Mucosa of gallbladder (tissue), 1 donor: Measurements from ENCODE around the gene CRPPA. TPM values are rescaled to one million over a fixed set of nuclear protein-coding genes. Genes with fewer than 3 reads are reported as not detected.

ENCODE experiments used
- DNase-seq: peaks from one replicate; pipeline ENCODE4 v3.0.0-alpha.2; 2020; ENCODE audit warnings: low spot score
- total RNA-seq: library from RNA; stranded (reverse); gene quantifications from one replicate; pipeline ENCODE4 v1.2.1, GENCODE V29; 2021
- donor health status: DM: no; HTN: no; CAD: no.

Gene CRPPA
- total RNA-seq, 1 donor from 2014 or later, result 3.3 TPM

DNA sequence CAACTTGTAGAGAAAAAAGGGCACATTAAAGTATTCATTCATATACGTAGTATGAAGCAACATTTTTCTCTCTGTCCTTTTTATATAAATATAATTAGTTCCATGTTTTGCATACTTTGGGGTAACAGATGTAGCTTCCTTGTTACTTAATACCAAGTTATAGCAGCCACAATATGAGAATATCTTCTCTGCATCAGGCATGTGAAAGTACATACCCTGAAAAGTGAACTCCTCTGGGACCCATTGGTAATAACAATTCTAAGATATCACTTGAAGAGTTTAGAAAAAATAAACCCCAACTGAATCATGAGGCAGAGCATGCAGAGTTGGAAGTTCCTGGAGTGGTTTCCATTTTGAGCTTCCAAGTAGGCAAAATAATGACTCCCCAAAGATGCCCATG is 2.4 kb upstream of the CRPPA start:
- DNase-seq, result no peak

DNA sequence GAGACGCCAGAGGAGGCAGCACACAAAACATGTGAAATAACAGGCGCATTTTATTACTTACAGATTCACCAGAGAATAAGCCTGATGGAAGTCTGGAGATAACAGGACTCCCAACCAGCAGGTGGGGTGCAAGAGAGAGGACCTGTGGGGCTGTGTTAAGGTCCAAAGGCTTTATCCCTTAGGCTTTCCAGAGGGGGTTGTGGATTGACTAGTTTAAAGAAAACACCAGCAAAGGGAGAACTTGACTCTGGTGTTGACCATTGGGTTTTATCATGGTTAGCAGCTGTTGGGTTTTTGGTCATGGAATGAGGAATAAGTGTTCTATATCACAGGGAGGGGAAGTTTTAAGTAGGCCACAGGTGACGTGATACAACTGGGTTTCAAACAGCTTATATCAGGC is 1.6 kb upstream of the CRPPA start:
- no peak for DNase-seq

DNA sequence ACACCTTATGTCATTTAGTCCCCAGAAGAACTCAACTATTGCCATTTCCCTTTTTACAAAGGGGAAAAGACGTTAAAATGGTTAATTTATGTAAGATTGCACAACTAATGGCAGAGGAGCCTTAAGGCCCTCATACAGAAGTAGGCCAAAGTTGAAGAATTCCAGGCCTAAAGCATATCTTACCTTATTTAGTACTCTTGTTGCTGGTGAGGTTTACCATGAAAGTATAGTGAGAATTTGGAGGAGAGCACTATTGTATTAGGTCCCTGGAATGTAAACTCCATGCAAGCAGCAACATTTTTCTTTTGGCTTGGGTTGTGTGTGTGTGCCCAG is 731 bp upstream of the CRPPA start:
- no peak for DNase-seq

DNA sequence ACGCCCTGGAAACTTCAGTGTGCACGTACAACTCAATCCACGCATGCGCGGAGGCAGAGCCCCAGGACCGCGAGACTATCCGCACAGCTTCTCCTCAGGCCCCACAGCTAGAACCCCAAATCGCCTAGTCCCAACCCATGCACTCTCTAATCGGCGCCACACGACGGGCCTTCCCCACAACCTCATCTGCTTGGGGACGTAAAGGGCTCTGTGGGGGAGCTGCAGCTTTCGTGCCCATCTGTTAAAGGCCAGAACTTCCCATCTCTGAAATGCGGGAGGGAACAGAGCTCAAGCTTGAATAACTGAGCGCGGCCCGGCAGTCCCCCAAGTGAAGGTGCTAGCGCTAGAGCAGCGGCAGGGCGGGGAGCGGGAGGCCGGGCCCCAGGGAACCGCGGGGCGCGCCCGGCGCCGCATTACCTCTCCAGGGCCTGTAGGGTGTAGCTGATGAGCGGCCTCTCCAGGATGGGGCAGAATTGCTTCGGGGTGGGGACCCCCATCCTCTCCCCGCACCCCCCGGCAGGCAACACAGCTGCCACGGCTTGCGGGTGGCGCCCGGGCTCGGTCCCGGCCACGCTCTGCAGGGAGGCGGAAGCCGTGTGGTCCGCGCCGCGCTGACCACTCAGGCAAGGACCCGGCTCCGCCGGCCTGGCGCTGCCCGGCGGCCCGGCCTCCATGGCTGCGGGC is 547 bp downstream of the CRPPA start:
- peak; percentile 89 for DNase-seq

DNA sequence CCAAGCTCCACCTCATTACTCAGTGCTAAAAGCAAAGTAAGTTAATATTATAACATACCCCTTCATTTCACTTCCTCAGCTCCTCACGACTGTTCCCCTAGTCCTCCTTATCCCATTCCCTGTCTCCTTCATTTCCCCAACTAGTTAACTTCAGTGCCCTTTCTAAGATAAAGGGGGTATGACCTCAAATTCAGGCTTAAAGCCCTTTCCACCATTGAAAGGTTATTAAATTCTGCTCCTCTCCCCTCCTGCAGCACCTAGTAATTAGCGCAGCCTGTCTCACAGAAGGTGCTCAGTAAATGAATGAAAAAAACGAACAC is 1.0 kb downstream of the CRPPA start:
- no peak for DNase-seq

DNA sequence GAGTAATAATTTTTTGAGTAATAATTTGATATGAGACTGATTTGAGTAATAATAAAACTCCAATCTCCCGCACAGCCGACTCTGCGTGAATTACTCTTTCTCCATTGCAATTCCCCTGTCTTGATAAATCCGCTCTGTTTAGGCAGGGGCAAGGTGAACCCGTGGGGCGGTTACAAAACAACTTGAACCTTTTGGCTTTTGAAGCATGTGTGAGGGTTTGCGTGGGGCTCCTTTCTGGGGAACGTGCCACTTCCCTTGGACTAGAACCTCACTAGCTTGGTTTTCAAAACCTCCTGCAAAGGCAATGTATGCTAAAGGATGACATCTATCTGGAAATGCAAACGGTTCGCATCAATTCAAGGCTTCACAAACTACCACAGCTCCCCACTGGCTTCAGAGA is 1.5 kb downstream of the CRPPA start:
- DNase-seq, result no peak

DNA sequence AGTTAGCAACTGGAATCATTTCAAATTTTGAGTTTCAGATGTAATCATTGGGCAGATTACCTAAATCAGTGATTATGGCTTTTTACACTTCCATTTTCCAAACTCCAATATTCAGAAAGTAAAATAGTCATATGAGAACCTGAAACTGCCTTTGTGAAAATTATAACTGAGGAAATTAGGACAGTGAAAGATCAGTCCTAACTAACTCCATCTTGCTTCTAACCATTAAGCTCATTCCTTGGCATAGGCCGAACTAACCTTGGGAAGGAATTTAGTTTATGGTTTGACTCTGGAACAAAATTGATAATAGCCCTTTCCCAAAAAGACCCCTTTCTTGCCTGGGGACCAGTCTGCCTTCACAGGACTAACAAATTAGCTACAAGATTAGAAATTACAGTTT is 2.2 kb downstream of the CRPPA start:
- DNase-seq, result no peak

DNA sequence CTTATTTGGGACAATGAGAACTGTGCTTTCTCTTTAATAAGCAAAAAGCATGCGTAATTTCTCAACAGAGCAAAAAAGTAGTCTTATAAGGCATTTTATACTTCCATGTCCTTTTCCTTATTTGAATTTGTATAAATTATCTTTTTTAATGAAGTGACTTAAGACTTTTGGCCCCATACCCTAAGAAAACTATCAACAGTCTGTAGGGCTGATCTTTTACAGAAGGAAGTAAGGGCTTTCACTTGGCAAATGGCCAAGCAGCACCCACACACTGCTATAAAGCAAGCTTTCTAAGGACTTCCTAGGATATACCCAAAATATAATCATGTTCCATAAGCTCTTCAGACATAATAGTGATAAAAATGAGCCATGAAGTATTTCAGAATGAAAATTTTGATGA is 3.4 kb downstream of the CRPPA start:
- DNase-seq, result no peak

DNA sequence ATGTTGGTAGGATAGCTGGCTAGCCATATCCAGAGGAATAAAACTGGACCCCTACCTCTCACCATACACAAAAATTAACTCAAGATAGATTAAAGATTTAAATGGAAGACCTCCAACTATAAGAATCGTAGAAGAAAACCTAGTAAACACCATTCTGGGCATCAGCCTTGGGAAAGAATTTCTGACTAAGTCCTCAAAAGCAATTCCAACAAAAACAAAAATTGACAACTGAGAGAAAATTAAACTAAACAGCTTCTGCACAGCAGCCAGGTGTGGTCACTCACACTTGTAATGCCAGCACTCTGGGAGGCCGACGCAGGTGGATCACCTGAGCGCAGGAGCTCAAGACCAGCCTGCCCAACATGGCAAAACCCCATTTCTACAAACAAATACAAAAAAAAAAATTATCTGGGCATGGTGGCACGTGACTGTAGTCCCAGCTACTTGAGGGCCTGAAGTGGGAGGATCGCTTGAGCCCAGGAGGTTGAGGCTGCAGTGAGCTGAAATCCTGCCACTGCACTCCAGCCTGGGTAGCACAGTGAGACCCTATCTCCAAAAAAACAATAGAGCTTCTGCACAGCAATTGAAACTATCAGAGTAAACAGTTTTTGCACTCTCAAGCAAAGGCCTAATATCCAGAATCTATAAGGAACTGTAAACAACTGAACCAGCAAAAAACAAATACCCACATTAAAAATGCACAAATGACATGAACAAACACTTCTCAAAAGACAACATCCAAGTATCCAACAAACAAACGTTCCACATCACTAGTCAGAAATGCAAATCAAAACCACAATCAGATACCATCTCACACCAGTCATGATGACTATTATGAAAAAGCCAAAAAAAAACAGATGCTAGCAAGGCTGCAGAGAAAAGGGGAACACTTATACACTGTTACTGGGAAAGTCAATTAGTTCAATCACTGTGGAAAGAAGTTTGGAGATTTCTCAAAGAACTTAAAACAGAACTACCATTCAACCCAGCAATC is 4.8 kb downstream of the CRPPA start:
- no peak for DNase-seq

DNA sequence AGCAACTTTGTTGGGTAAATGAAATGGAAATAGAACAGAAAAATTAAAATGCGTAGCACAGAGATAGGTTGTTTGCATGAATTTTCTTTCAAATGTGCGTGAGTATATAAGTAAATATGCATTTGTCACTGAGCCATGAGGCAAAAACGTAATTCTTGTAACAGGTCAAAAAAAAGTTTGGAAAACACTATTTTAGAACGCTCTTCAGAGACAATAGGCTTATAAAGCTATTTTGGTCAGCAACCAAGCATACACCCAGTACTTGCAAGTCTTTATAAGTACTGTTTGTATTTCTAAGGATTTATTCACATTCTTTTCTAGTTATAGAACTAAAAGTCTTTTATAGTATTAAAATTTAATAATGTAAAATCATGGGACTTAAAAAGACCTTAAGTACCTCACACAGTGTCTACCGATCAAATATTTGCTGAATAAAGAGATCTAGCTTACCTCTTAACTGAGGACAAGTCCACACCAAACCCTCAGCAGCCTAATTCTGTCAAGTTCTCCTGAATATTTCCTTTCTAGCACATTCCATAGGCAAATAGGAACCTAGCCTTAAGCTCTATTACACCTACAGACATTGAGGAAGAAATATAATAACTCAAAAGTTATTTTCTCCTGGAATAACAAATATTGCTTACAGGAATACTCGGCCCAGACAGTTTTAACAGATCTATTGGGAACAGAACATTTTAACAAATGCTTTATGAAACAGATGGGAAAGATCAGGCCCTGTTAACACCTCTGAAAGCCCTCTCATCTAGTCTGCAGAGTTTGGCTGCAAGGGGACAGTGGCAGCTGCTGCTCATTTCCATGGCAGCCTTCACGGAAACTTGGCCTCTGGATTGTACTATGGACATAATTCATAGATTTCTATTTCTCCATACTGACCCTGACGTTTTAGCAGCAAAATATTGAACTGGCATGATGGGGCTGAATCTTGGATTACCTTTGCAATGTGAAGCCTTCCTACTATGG is 8.8 kb downstream of the CRPPA start:
- DNase-seq, result no peak

DNA sequence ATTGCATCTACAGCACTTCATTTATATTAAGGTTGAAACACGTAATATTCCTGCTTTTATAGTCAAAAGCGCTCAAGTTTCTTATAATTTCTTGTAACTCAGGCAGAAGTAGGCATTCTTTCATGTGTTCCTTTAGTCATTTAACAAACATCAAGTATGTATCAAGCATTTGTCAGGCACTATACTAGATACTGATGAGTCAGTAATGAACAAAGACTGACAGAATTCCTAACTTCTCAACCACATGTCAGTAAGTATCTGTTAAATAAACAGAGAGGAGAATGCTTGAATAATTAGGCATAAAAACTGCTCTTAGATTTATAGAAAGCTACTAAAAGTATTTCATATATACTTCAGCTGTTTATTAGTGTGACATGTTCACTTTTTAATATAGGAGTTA is 9.9 kb downstream of the CRPPA start:
- DNase-seq, result no peak

DNA sequence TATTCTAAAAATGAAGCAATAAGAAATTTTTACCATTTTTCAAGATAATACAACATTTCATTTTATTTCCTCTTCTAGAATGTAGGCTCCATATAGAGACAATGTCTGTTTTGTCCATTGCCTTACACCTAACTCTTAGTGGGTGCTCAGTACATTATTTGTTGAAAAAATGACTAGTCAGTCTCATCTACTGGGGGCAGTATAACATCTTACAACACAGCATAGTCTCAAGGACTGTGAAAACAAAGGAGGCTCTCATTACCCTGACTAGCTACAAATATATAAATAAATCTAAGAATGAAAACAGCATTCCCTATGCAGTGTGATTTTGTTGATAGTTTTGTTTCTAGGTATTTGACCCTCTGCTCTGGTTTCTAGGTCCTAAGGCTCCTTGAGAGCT is 11.6 kb downstream of the CRPPA start:
- no peak for DNase-seq

DNA sequence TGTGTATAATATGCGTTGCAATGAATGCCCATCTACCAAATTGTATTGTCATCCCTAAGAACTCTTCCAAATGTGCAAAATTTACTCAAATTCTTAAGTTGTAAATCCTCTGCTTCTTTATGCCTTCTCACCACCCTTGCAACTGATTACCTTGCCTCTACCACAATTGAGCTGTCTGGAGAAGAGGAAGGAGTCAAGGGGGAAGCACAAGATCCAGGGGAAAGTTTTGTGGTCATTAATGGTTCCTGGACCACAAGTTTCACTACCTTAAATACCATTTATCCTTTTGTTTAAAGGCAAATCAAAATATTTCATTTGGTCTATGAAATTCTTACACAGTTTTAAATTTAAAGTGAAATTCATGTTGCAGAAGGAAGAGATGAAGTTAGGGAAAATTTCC is 16.7 kb downstream of the CRPPA start:
- DNase-seq, result no peak

DNA sequence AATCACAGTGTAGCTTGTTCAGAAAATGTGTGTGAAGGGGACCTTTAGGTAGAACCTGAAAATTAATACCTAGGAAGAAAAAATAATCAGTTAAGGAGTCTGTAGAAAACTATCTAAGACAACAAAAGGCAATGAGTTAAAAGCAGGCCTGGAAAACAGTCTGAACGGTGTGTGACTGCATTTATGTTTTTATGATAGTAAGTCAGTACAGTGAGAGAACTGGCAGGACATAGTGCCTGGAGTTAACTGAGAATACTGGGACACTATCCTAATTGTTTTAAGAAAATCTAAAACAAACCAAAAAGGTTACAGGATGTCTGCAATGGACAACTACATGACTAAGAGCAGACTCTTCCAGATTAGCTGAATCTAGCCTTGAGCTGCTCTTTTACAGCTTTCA is 17.9 kb downstream of the CRPPA start:
- no peak for DNase-seq

DNA sequence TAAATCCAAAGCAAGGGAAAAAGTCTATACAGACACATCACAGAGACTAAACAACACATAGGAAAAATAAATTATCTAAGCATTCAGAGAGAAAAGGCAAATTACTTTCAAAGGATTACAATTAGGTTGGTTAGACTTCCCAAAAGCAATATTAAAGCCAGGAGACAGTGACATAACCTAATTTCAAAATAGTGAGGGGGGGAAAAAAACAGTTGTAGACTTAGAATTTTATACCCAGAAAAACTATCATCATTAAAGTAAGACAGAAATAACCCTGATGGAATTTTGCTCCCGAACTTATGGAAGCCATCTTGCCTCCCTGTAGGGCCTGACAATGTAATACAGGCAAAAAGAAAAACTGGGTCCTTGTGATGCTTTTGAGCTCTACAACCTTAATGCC is 18.4 kb downstream of the CRPPA start:
- no peak for DNase-seq

DNA sequence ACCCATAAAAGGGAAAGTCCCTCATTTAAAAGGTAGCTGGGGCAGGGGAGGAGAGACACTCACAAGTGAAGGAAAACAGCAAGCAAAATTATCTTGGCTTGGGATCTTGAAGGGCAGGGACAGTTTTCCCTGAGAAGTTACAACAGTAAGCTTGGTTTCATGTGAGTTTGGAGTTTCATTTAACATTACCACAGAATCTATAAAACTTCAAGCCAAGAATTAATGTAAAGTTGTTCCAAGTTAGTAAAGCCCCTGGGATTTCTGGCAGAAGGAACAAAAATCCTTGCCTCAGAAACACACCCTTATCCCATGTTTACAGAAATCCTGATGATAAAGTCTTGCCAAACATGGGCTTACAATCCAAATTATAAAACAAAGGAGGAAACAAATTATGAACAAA is 19.2 kb downstream of the CRPPA start:
- DNase-seq, result no peak

DNA sequence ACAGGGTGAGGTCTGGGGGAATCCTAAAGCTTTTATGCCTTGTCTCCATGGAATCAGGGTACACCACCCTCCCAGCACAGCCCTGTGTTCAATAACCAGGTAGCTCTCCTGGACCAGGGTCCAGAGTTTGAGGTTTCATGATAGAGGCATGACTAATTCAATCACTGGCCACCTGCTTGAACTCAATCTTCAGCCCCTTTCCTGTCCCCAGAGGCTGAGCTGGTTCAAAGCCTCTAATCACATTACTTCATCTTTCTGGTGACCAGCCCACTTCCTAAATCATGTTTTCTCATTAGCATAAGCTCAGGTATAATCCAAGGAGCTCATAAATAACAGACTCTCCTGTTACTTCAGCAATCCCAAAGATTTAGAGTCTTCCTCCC is 20.5 kb downstream of the CRPPA start:
- no peak for DNase-seq

DNA sequence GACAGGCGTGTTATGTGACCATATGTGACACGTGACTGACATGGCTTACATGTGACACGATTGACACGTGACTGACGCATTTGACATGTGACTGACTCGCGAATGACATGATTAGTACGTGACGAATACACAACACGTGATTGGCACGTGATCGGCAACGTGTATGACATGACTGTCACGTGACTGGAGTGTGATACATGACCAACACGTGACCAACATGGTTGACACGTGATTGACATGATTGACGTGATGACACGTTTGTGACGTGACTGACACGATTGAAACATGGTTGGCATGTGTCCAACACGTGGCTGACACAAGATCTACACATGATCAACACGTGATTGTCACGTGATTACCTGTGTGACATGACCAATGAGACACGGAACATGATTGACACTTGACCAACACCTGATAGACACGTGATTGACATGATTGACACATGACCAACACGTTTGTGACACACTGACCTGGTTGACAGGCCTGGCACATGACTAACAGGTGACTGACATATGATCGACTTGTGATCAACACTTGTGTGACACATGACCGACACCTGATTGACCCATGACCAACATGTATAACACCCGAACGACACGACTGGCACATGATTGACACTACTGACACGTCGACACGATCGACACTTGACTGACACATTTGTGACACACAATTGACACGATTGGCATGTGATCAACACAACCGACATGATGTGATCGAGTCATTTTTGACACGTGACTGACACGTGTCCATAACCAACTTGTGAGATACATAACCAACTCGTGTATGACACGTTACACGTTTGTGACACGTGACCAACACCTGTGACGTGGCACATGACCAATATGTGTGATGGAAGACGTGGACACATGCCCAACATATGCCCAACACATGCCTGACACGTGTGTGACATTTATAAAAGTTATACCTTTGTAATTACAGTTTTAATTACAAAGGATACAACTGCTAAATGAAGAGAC is 21.1 kb downstream of the CRPPA start:
- DNase-seq, result no peak

DNA sequence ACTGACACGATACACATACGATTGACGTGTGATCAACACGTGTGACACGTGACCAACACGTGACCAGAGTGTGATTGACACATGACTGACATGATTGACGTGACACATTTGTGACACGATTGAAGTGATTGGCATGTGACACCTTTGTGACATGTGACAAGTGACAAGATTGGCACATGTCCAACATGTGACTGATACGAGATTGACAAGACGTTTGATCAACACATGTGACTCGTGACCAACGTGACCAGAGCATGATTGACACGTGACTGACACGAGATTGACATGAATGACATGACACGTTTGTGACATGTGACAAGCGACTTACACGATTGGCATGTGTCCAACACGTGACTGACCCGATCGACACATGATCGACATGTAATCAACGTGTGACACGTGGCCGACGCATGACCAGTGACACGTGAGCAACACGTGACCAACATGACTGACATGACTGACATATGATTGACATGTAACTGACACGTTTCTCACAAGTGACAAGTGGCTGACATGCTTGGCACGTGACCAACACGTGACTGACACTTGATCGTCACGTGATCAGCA is 22.0 kb downstream of the CRPPA start:
- no peak for DNase-seq

DNA sequence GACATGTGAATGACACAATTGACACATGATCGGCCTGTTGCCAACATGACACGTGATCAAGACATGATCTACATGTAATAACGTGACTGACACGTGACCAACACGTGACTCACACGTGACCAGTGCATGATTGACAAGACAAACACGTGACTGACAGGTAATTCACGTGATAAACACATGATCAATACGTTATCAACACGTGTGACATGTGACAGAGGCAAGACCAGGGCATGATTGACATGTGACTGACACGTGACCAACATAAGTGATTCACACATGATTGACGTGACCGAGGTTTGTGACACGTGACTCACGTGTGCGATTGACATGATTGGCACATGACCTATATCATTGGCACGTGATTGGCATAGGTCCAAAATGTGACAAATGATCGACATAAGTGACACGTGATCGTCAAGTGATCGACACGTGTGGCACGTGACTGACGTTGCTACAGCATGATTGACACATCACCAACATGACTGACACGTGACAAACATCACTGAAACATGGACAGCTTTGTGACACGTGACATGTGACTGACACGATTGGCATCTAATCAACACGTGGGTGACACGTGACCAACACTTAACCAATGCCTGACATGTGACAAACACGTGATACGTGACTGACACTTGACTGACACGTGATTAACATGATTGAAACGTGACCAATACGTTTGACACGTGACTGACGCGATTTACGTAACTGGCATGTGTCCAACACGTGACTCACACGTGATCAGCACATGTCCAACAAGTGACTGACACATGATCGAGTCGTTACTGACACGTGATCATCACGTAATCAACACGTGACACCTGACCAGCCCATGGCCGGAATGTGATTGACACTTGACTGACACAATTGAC is 23.0 kb downstream of the CRPPA start:
- DNase-seq, result no peak
